GM12891 (cell line): Measurements from ENCODE around the gene CLMP.

Experiments used
- PAX5 ChIP-seq: IDR thresholded peaks from 2 replicates; pipeline ENCODE4 v1.6.1; 2011; ENCODE audit warnings: low read length, moderate library complexity, mild to moderate bottlenecking; ENCODE audit not compliant: insufficient read depth, severe bottlenecking
- POLR2A ChIP-seq: IDR thresholded peaks from 2 replicates; pipeline ENCODE4 v1.6.1; 2011; ENCODE audit warnings: low read depth, low read length, control low read depth
- TAF1 ChIP-seq: IDR thresholded peaks from 2 replicates; pipeline ENCODE4 v1.6.1; 2011; ENCODE audit warnings: low read depth, low read length, control low read depth

DNA sequence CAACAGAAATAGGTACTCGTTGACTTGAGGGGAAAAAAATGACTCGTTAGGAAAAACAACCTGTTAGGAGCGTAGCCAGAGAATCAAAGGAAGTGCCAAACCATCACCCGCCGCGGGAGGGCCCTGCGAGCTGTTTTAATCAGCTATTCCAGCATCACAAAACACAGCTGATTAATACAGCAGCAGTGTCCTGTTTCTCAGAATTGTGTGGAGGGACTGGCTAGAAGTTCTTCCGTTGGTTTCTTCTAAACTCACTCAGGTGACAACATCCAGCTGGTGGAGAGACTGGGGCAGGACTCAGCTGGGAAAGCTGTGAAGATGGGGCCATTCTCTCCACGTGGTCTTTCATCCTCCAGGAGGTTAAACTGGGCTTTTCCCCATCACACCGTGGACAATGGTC, 161.2 kb downstream of the CLMP start:
- TF ChIP-seq POLR2A (no peak), TAF1 (no peak), PAX5 (no peak)
